NB4 (cell line): ENCODE measurements around the gene KRT17.
"Not testable (repeated sequence)": the region's sequence is repeated elsewhere in the genome, so short reads cannot be mapped to it uniquely, and the experiment has no call there.

Source experiments
- CTCF ChIP-seq: IDR thresholded peaks from one replicate; pipeline ENCODE4 v1.5.1; 2012; ENCODE audit warnings: low read depth, low read length
- MAX ChIP-seq: IDR thresholded peaks from 2 replicates; pipeline ENCODE4 v1.6.1; 2011; ENCODE audit warnings: low read depth, low read length
- POLR2A ChIP-seq: IDR thresholded peaks from 2 replicates; pipeline ENCODE4 v1.6.1; 2011; ENCODE audit warnings: mild to moderate bottlenecking; ENCODE audit not compliant: insufficient read length; ENCODE audit errors: extremely low read depth

- TF ChIP-seq POLR2A, MAX, CTCF: not testable (repeated sequence)
Observed at GRCh38 chr17:41626914-41627295, 2.5 kb upstream of the KRT17 start.
